Measurements from ENCODE around the gene BICC1. TPM values are rescaled to one million over a fixed set of nuclear protein-coding genes. Genes with fewer than 3 reads are reported as not detected.
A peak's percentile ranks its signal among the peaks of the same experiment; 100 is the strongest.

Gene BICC1
- total and polyA plus RNA-seq, 2 donors (not counting 1 experiment from before 2014, with no cell fraction given), result 22.6 to 64.7 TPM

DNA sequence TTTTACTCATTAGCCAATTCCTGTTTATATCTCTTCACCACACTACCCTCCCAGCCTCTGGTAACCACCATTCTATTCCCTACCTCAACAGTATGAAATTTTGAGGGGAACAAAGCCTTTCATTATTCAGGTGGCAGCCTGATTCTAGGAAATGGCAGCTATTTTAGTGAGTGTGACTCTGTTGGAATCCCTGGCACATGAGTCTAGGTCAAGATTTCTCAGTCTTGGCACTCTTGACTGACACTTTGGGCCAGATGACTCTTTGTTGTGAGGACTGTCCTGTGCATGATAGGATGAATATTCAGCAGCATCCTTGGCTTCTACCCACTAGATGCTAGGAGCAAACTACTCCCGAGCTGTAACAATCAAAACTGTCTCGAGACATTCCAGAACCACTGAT lies 341.0 kb downstream of the BICC1 start:
- H3K9ac ChIP-seq (ENCODE audit: insufficient read depth, low read length), result no peak overlapping the region
- no peaks in the 10 kb centered on the region for H3K79me2 ChIP-seq (ENCODE audit: control insufficient read depth, insufficient read depth, low read length)
- DNase-seq (ENCODE audit: low read depth in 2 of 2), result no peak
- no peaks in the 10 kb centered on the region for H4K20me1 ChIP-seq (ENCODE audit: control insufficient read depth, extremely low read depth, insufficient read depth, low read length)
- H3K4me3 ChIP-seq (replicated peaks in 1 of 4; ENCODE audit: control extremely low read depth in 1 of 4, insufficient read depth in 1 of 4, low read depth in 3 of 4, low read length in 4 of 4), result no peak overlapping the region
- H3K27ac ChIP-seq (ENCODE audit: insufficient read depth, low read length), result no peak overlapping the region
- TF ChIP-seq EZH2 (IDR thresholded peaks at IDR 0.05; ENCODE audit: low read length, missing control alignments), result no peak
- no peak overlapping the region for H3K4me2 ChIP-seq (ENCODE audit: extremely low read depth, insufficient read depth, low read length)
- H3K27me3 ChIP-seq (ENCODE audit: control insufficient read depth, insufficient read depth, low read length), result no peaks in the 10 kb centered on the region
- no peaks in the 10 kb centered on the region for H3K9me3 ChIP-seq (ENCODE audit: control insufficient read depth, insufficient read depth, low read depth, low read length)
- H2AFZ ChIP-seq (ENCODE audit: low read length), result no peak overlapping the region
- H3K4me1 ChIP-seq (ENCODE audit: control insufficient read depth, extremely low read depth, insufficient read depth, low read length), result peaks cover 12% of the 10 kb centered on the region
- no peaks in the 10 kb centered on the region for H3K36me3 ChIP-seq (ENCODE audit: control insufficient read depth, insufficient read depth, low read length)

DNA sequence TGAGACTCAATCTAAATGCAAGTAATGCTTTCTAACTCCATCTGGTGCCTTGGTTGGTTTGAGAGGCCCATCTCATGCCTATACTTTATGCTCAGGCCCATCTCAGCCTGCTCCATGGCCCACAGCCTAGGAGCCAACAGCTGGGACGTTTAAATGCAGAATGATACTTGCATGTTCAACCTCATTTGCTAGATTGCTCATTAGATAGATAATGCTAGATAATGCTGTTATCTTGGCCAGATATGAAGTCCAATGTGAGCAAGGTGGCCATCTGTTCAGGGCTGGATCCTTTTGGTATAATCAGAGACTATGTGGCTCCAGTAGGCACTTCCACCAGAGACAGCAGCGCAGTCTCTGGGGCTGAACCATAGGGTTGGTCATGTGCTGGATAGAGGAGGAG lies 342.1 kb downstream of the BICC1 start:
- Histone ChIP-seq H3K4me3 (replicated peaks in 1 of 4; ENCODE audit: control extremely low read depth in 1 of 4, insufficient read depth in 1 of 4, low read depth in 3 of 4, low read length in 4 of 4) (no peak overlapping the region), H3K79me2 (ENCODE audit: control insufficient read depth, insufficient read depth, low read length) (no peaks in the 10 kb centered on the region), H3K27ac (ENCODE audit: insufficient read depth, low read length) (no peak overlapping the region), H3K4me2 (ENCODE audit: extremely low read depth, insufficient read depth, low read length) (no peak overlapping the region), H3K9ac (ENCODE audit: insufficient read depth, low read length) (no peak overlapping the region), H3K4me1 (ENCODE audit: control insufficient read depth, extremely low read depth, insufficient read depth, low read length) (peaks cover 12% of the 10 kb centered on the region), H3K27me3 (ENCODE audit: control insufficient read depth, insufficient read depth, low read length) (no peaks in the 10 kb centered on the region), H2AFZ (ENCODE audit: low read length) (no peak overlapping the region), H4K20me1 (ENCODE audit: control insufficient read depth, extremely low read depth, insufficient read depth, low read length) (no peaks in the 10 kb centered on the region), H3K9me3 (ENCODE audit: control insufficient read depth, insufficient read depth, low read depth, low read length) (no peaks in the 10 kb centered on the region), H3K36me3 (ENCODE audit: control insufficient read depth, insufficient read depth, low read length) (no peaks in the 10 kb centered on the region)
- DNase-seq (ENCODE audit: low read depth in 2 of 2), result no peak
- TF ChIP-seq CTCF (conservative IDR thresholded peaks at IDR 0.05 in 1 of 2, IDR thresholded peaks at IDR 0.05 in 1 of 2; ENCODE audit: low read depth in 1 of 2, low read length in 2 of 2) (no peak), EZH2 (IDR thresholded peaks at IDR 0.05; ENCODE audit: low read length, missing control alignments) (no peak)

GRCh38 chr10:58856508-58857240 lies 344.0 kb downstream of the BICC1 start:
- no peaks in the 10 kb centered on the region for H3K9me3 ChIP-seq (ENCODE audit: control insufficient read depth, insufficient read depth, low read depth, low read length)
- peak overlapping the region; percentile 9 for H2AFZ ChIP-seq (ENCODE audit: low read length)
- H3K36me3 ChIP-seq (ENCODE audit: control insufficient read depth, insufficient read depth, low read length), result no peaks in the 10 kb centered on the region
- no peaks in the 10 kb centered on the region for H3K27me3 ChIP-seq (ENCODE audit: control insufficient read depth, insufficient read depth, low read length)
- H3K4me1 ChIP-seq (ENCODE audit: control insufficient read depth, extremely low read depth, insufficient read depth, low read length), result peaks cover 9% of the 10 kb centered on the region
- peak overlapping the region; percentile 74 for H3K27ac ChIP-seq (ENCODE audit: insufficient read depth, low read length)
- no peak overlapping the region for H3K9ac ChIP-seq (ENCODE audit: insufficient read depth, low read length)
- no peak for TF ChIP-seq EZH2 (IDR thresholded peaks at IDR 0.05; ENCODE audit: low read length, missing control alignments)
- no peak for TF ChIP-seq CTCF (conservative IDR thresholded peaks at IDR 0.05 in 1 of 2, IDR thresholded peaks at IDR 0.05 in 1 of 2; ENCODE audit: low read depth in 1 of 2, low read length in 2 of 2)
- no peaks in the 10 kb centered on the region for H3K79me2 ChIP-seq (ENCODE audit: control insufficient read depth, insufficient read depth, low read length)
- no peak overlapping the region for H3K4me3 ChIP-seq (replicated peaks in 1 of 4; ENCODE audit: control extremely low read depth in 1 of 4, insufficient read depth in 1 of 4, low read depth in 3 of 4, low read length in 4 of 4)
- DNase-seq (ENCODE audit: low read depth in 2 of 2), result peak; percentile 88 to 98
- H4K20me1 ChIP-seq (ENCODE audit: control insufficient read depth, extremely low read depth, insufficient read depth, low read length), result no peaks in the 10 kb centered on the region
- no peak overlapping the region for H3K4me2 ChIP-seq (ENCODE audit: extremely low read depth, insufficient read depth, low read length)
